Immature natural killer cell (primary cell): ENCODE measurements around the gene ZNF433. TPM values are rescaled to one million over a fixed set of nuclear protein-coding genes. Genes with fewer than 3 reads are reported as not detected.

Experiments used
- DNase-seq, 3 donors: peaks; one replicate each; pipeline ENCODE4 v3.0.0; 2022; ENCODE audit warnings: mixed read lengths in 1 of 3
- H3K27ac Mint-ChIP-seq, 6 donors: one replicate each; pipeline ENCODE4 v1.8.0; 2020; ENCODE audit warnings: mixed read lengths in 6 of 6, mild to moderate bottlenecking in 5 of 6, inconsistent platforms in 4 of 6, moderate library complexity in 3 of 6
- H3K27me3 Mint-ChIP-seq, 3 donors: one replicate each; pipeline ENCODE4 v1.8.0; 2020 to 2021; ENCODE audit warnings: low read depth in 3 of 3, mild to moderate bottlenecking in 3 of 3, mixed read lengths in 3 of 3, moderate library complexity in 3 of 3, inconsistent platforms in 1 of 3
- H3K36me3 Mint-ChIP-seq, 3 donors: one replicate each; pipeline ENCODE4 v1.8.0; 2020; ENCODE audit warnings: mixed read lengths in 3 of 3, inconsistent platforms in 2 of 3, mild to moderate bottlenecking in 2 of 3
- H3K4me1 Mint-ChIP-seq, 2 donors: one replicate each; pipeline ENCODE4 v1.8.0; 2020; ENCODE audit warnings: inconsistent platforms in 2 of 2, mild to moderate bottlenecking in 2 of 2, mixed read lengths in 2 of 2, moderate library complexity in 1 of 2
- H3K4me3 Mint-ChIP-seq, 5 donors: one replicate each; pipeline ENCODE4 v1.8.0; 2020; ENCODE audit warnings: mild to moderate bottlenecking in 5 of 5, mixed read lengths in 5 of 5, inconsistent platforms in 3 of 5, moderate library complexity in 3 of 5
- H3K9me3 Mint-ChIP-seq, 6 donors: one replicate each; pipeline ENCODE4 v1.8.0; 2020; ENCODE audit warnings: mild to moderate bottlenecking in 6 of 6, mixed read lengths in 6 of 6, inconsistent platforms in 4 of 6, moderate library complexity in 3 of 6
- polyA plus RNA-seq, 3 donors: library from polyadenylated mRNA; unstranded; fragments of 300-500 nt; fragmentation: Illumina TruSeq; gene quantifications; one replicate each; pipeline ENCODE4 v1.2.3, GENCODE V29; 2021

ZNF433 gene
- polyA plus RNA-seq, 3 donors from 2014 or later = 4.5 to 6.5 (median 5.4) TPM

GRCh38 chr19:11979527-11979926 lies 56.0 kb downstream of the ZNF433 start:
- Mint-ChIP-seq H3K27ac (no peak overlapping the region), H3K9me3 (peaks cover 40 to 60% (median 51%) of the 10 kb centered on the region in 6 donors), H3K4me3 (no peak overlapping the region), H3K4me1 (no peaks in the 10 kb centered on the region), H3K36me3 (peaks cover 39 to 48% (median 40%) of the 10 kb centered on the region in 3 donors), H3K27me3 (peaks cover 0 to 9% (median 0%) of the 10 kb centered on the region in 3 donors)
- DNase-seq = no peak

- H3K27me3 Mint-ChIP-seq = peaks cover 0 to 10% (median 0%) of the 10 kb centered on the region in 3 donors
- no peak overlapping the region for H3K4me3 Mint-ChIP-seq
- no peak overlapping the region for H3K27ac Mint-ChIP-seq
- DNase-seq = no peak
- H3K4me1 Mint-ChIP-seq = no peaks in the 10 kb centered on the region
- H3K9me3 Mint-ChIP-seq = peaks cover 40 to 60% (median 51%) of the 10 kb centered on the region in 6 donors
- H3K36me3 Mint-ChIP-seq = peaks cover 39 to 48% (median 40%) of the 10 kb centered on the region in 3 donors
These were observed 56.9 kb downstream of the ZNF433 start for GRCh38 chr19:11978492-11979100.

- peaks cover 23 to 32% (median 26%) of the 10 kb centered on the region in 3 donors for H3K36me3 Mint-ChIP-seq
- H3K4me1 Mint-ChIP-seq = peaks cover 0 to 6% of the 10 kb centered on the region in 2 donors
- H3K27me3 Mint-ChIP-seq = peaks cover 0 to 3% (median 0%) of the 10 kb centered on the region in 3 donors
- DNase-seq = no peak
- peaks cover 7 to 17% (median 16%) of the 10 kb centered on the region in 6 donors for H3K9me3 Mint-ChIP-seq
- H3K27ac Mint-ChIP-seq = peak overlapping the region in 1 of 6 donors; percentile 62
- H3K4me3 Mint-ChIP-seq = no peak overlapping the region
These were observed 62.3 kb downstream of the ZNF433 start for GRCh38 chr19:11973019-11973810.

- Mint-ChIP-seq H3K4me3 (no peak overlapping the region), H3K4me1 (peaks cover 1 to 13% of the 10 kb centered on the region in 2 donors), H3K27ac (peak overlapping the region in 2 of 6 donors; percentile 6 to 25), H3K27me3 (peaks cover 0 to 3% (median 2%) of the 10 kb centered on the region in 3 donors), H3K9me3 (peaks cover 0 to 2% (median 0%) of the 10 kb centered on the region in 6 donors), H3K36me3 (peaks cover 5 to 21% (median 10%) of the 10 kb centered on the region in 3 donors)
- no peak for DNase-seq
These were observed 64.4 kb downstream of the ZNF433 start for GRCh38 chr19:11971041-11971440.

GRCh38 chr19:11970174-11970573 lies 65.3 kb downstream of the ZNF433 start:
- Mint-ChIP-seq H3K4me3 (no peak overlapping the region), H3K9me3 (peaks cover 0 to 2% (median 0%) of the 10 kb centered on the region in 6 donors), H3K27ac (no peak overlapping the region), H3K4me1 (peaks cover 9 to 22% of the 10 kb centered on the region in 2 donors), H3K27me3 (peaks cover 0 to 3% (median 2%) of the 10 kb centered on the region in 3 donors), H3K36me3 (peaks cover 5 to 15% (median 10%) of the 10 kb centered on the region in 3 donors)
- no peak for DNase-seq

- Mint-ChIP-seq H3K4me3 (peak within 1 kb of the TSS; percentile 94 to 97 (median 97)), H3K36me3 (peaks cover 0 to 7% (median 4%) of the 10 kb centered on the region in 3 donors), H3K27me3 (peaks cover 0 to 5% (median 2%) of the 10 kb centered on the region in 3 donors), H3K9me3 (no peaks in the 10 kb centered on the region), H3K4me1 (peaks cover 24 to 32% of the 10 kb centered on the region in 2 donors), H3K27ac (peak within 1 kb of the TSS; percentile 93 to 99 (median 94))
- DNase-seq = peak; percentile 85 to 86 (median 86)
These were observed 70.4 kb downstream of the ZNF433 start, which contains the start of gene ZNF763 for GRCh38 chr19:11964858-11965645. Gene ZNF763 (plus strand): TSS chr19:11965040. CDS start chr19:11965209, 169 bp downstream.

Other genes with a start within 250 kb of the ZNF433 start
- gene ZNF491, start 237.2 kb downstream of the ZNF433 start, polyA plus RNA-seq = 1 to 10 TPM in 1 of 3 donors, not detected in 2; 1.1 TPM
- 1 to 10 TPM in 2 of 3 donors, under 1 TPM in 1; 0.34 to 4.5 (median 2.4) TPM for gene ZNF440, start 221.4 kb downstream of the ZNF433 start, polyA plus RNA-seq
- gene ZNF439, start 187.0 kb downstream of the ZNF433 start, polyA plus RNA-seq = 1 to 10 TPM in 2 of 3 donors, not detected in 1; 2.0 to 2.7 TPM
- 1 to 10 TPM in 2 of 3 donors, not detected in 1; 2.4 to 3.3 TPM for gene ZNF69, start 147.9 kb downstream of the ZNF433 start, polyA plus RNA-seq
- gene ZNF700, start 110.6 kb downstream of the ZNF433 start, polyA plus RNA-seq = 1 to 10 TPM; 1.3 to 3.0 (median 2.4) TPM
- 1 to 10 TPM in 2 of 3 donors, under 1 TPM in 1; 0.91 to 5.3 (median 2.9) TPM for gene ZNF763, start 70.6 kb downstream of the ZNF433 start, polyA plus RNA-seq
- not detected for gene ZNF878, start 17.3 kb upstream of the ZNF433 start, polyA plus RNA-seq
- 1 to 10 TPM in 2 of 3 donors, under 1 TPM in 1; 0.13 to 2.8 (median 2.6) TPM for gene ZNF844, start 29.1 kb upstream of the ZNF433 start, polyA plus RNA-seq
- 1 to 10 TPM; 2.2 to 4.1 (median 2.4) TPM for gene ZNF20, start 104.7 kb upstream of the ZNF433 start, polyA plus RNA-seq
- 1 to 10 TPM in 1 of 3 donors, under 1 TPM in 1, not detected in 1; 0.51 to 3.6 TPM for gene ZNF625, start 121.1 kb upstream of the ZNF433 start, polyA plus RNA-seq
- gene ZNF136, start 127.4 kb upstream of the ZNF433 start, polyA plus RNA-seq = 10 to 100 TPM; 15.1 to 20.1 (median 18.6) TPM